ENCODE data around the gene PGLYRP2.

- TF ChIP-seq CTCF (IDR thresholded peaks at IDR 0.05) (no peak), POLR2AphosphoS5 (IDR thresholded peaks at IDR 0.05) (no peak), POLR2A (IDR thresholded peaks at IDR 0.05) (no peak), EP300 (IDR thresholded peaks at IDR 0.05) (no peak)
These were observed 38.0 kb downstream of the PGLYRP2 start for GRCh38 chr19:15441317-15441716.

All from upper lobe of left lung (tissue), 4 donors.